H1 (cell line): ENCODE measurements around the gene XIRP1. TPM values are rescaled to one million over a fixed set of nuclear protein-coding genes. Genes with fewer than 3 reads are reported as not detected.

Experiments used
- microRNA-seq, 2 experiments: library from miRNA; unstranded; fragments of <30 nt; microRNA quantifications; one replicate each; pipeline versions ENCODE4 to v1.2.0, GENCODE V29; 2016 to 2020; ENCODE audit warnings: borderline microRNAs expressed in 2 of 2, borderline number of aligned reads in 2 of 2, borderline replicate concordance in 1 of 2
- polyA plus RNA-seq, 7 experiments: library from polyadenylated mRNA; depleted of rRNA in 3 of 7; stranded (reverse) in 5 of 7; unstranded in 2 of 7; fragments of >200 nt in 5 of 7; fragments of 200-250 nt in 2 of 7; gene quantifications; 1 replicate in 5 of 7; 2 replicates in 1 of 7; 4 replicates in 1 of 7; pipeline versions ENCODE4 v1.2.1 to v1.2.3, GENCODE V29; 2011 to 2013; ENCODE audit warnings: missing spikeins in 2 of 7, mixed read lengths in 2 of 7
- small RNA-seq: library from polyadenylated mRNA; stranded (forward); fragments of <200 nt; extraction: miRNeasy Mini kit (QIAGEN cat#:217004); gene quantifications from one replicate; pipeline ENCODE3, GENCODE V24; 2013; ENCODE audit not compliant: insufficient read depth
- total RNA-seq: library from RNA; stranded (reverse); fragmentation: NEBNext Ultra II Directional; extraction: Animal tissue kit (Norgen Biotek cat#: 25700); gene quantifications from 2 replicates; pipeline ENCODE4 v1.2.1, GENCODE V29; 2021

The XIRP1 gene
- total and polyA plus RNA-seq, 2 of the 8 experiments (the other 6 are each of a cell fraction or from before 2014, with no cell fraction given): not detected

Small RNAs within 50 kb of the gene (microRNA-seq; reads per million reads assigned to microRNA genes)
- 0 to 0.20 reads per million in 2 experiments for gene MIR6822

Small RNAs within 50 kb of the gene (small RNA-seq; reads per million reads assigned to genes)
- not detected for gene RF00017

Other genes with a start within 250 kb of the XIRP1 start
- 0.10 and 0.11 TPM in 2 replicates for gene SCN11A, start 140.7 kb downstream of the XIRP1 start, total RNA-seq
- 0.16 and 0.21 TPM in 2 replicates for gene SCN11A, start 140.7 kb downstream of the XIRP1 start, polyA plus RNA-seq (2011; rRNA removed)
- 47.8 and 54.1 TPM in 2 replicates for gene WDR48, start 140.6 kb downstream of the XIRP1 start, total RNA-seq
- 12.3 and 21.2 TPM in 2 replicates for gene WDR48, start 140.6 kb downstream of the XIRP1 start, polyA plus RNA-seq (2011; rRNA removed)
- 33.4 and 39.3 TPM in 2 replicates for gene GORASP1, start 85.0 kb downstream of the XIRP1 start, total RNA-seq
- 33.5 and 45.0 TPM in 2 replicates for gene GORASP1, start 85.0 kb downstream of the XIRP1 start, polyA plus RNA-seq (2011; rRNA removed)
- gene TTC21A, start 84.9 kb downstream of the XIRP1 start, total RNA-seq: 1.7 and 2.8 TPM in 2 replicates
- 2.3 and 2.7 TPM in 2 replicates for gene TTC21A, start 84.9 kb downstream of the XIRP1 start, polyA plus RNA-seq (2011; rRNA removed)
- 7.1 and 8.3 TPM in 2 replicates for gene CSRNP1, start 39.0 kb downstream of the XIRP1 start, total RNA-seq
- gene CSRNP1, start 39.0 kb downstream of the XIRP1 start, polyA plus RNA-seq (2011; rRNA removed): 6.7 and 10.9 TPM in 2 replicates
- gene CX3CR1, start 87.4 kb upstream of the XIRP1 start, total RNA-seq: not detected in 2 replicates
- 0.08 TPM in 2 replicates for gene CX3CR1, start 87.4 kb upstream of the XIRP1 start, polyA plus RNA-seq (2011; rRNA removed)
- not detected in 2 replicates for gene CCR8, start 137.1 kb upstream of the XIRP1 start, total RNA-seq
- 0.33 and 0.35 TPM in 2 replicates for gene CCR8, start 137.1 kb upstream of the XIRP1 start, polyA plus RNA-seq (2011; rRNA removed)
- gene SLC25A38, start 190.8 kb upstream of the XIRP1 start, total RNA-seq: 37.3 and 41.2 TPM in 2 replicates
- gene SLC25A38, start 190.8 kb upstream of the XIRP1 start, polyA plus RNA-seq (2011; rRNA removed): 45.8 and 49.9 TPM in 2 replicates
- 2,661 and 2,701 TPM in 2 replicates for gene RPSA, start 214.1 kb upstream of the XIRP1 start, total RNA-seq
- 6,179 and 7,468 TPM in 2 replicates for gene RPSA, start 214.1 kb upstream of the XIRP1 start, polyA plus RNA-seq (2011; rRNA removed)